ENCODE data around the gene ELOB.

The ELOB gene

DNA sequence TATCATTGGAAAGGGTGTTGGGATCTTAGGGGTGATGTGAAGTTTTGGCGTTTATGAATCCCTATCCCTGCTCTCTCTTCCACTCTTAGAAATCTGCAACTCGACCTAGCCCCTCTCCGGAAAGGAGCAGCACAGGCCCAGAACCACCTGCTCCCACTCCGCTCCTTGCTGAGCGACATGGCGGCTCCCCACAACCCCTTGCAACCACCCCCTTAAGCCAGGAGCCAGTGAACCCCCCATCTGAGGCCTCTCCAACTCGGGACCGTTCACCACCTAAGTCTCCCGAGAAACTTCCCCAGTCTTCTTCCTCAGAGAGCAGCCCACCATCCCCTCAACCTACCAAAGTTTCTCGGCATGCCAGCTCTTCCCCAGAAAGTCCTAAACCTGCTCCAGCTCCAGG is 15.6 kb downstream of the ELOB start:
- DNase-seq (ENCODE audit: low spot score in 2 of 2) (no peak), ATAC-seq (ENCODE audit: low read depth) (no peak)
- Mint-ChIP-seq H3K4me1 (peaks cover 19% of the 10 kb centered on the region), H3K9me3 (no peaks in the 10 kb centered on the region), H3K36me3 (peaks cover 73% of the 10 kb centered on the region), H3K27ac (peak overlapping the region; percentile 73), H3K27me3 (no peaks in the 10 kb centered on the region), H3K4me3 (no peak overlapping the region)

GRCh38 chr16:2757344-2757743 is 19.7 kb downstream of the ELOB start:
- Mint-ChIP-seq H3K9me3 (no peaks in the 10 kb centered on the region), H3K4me3 (no peak overlapping the region), H3K27me3 (no peaks in the 10 kb centered on the region), H3K4me1 (peaks cover 46% of the 10 kb centered on the region), H3K27ac (peak overlapping the region; percentile 46), H3K36me3 (peaks cover 59% of the 10 kb centered on the region)
- DNase-seq (ENCODE audit: low spot score in 2 of 2) (no peak), ATAC-seq (ENCODE audit: low read depth) (no peak)

GRCh38 chr16:2756288-2757015 is 20.6 kb downstream of the ELOB start:
- Mint-ChIP-seq H3K4me1 (peaks cover 45% of the 10 kb centered on the region), H3K27ac (peak overlapping the region; percentile 97), H3K4me3 (no peak overlapping the region), H3K27me3 (no peaks in the 10 kb centered on the region), H3K9me3 (no peaks in the 10 kb centered on the region), H3K36me3 (peaks cover 52% of the 10 kb centered on the region)
- ATAC-seq (ENCODE audit: low read depth) (no peak), DNase-seq (ENCODE audit: low spot score in 2 of 2) (no peak)

- Mint-ChIP-seq H3K36me3 (peaks cover 43% of the 10 kb centered on the region), H3K27me3 (no peaks in the 10 kb centered on the region), H3K27ac (peak overlapping the region; percentile 97), H3K4me3 (peak overlapping the region; percentile 88), H3K9me3 (peaks cover 2% of the 10 kb centered on the region), H3K4me1 (peaks cover 47% of the 10 kb centered on the region)
- DNase-seq (ENCODE audit: low spot score in 2 of 2), result no peak
- no peak for ATAC-seq (ENCODE audit: low read depth)
Observed at GRCh38 chr16:2755158-2755557, 21.9 kb downstream of the ELOB start.

DNA sequence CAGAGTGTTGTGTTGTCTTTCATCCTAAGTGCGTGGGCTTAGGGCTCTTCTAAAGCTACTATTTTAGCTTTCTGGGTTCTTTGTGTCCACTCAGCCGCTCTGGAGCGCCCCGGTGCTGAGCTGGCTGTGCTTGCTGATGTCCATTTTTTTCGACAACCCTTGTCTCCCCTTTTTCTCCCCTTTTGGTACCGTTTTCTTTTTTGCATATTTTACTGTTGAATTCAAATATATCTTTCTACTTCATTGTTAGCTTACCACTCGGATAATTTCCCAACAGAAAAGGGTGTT is 23.4 kb downstream of the ELOB start:
- Mint-ChIP-seq H3K36me3 (peaks cover 33% of the 10 kb centered on the region), H3K27ac (peak overlapping the region; percentile 97), H3K27me3 (no peaks in the 10 kb centered on the region), H3K4me1 (peaks cover 45% of the 10 kb centered on the region), H3K4me3 (peak overlapping the region; percentile 88), H3K9me3 (peaks cover 2% of the 10 kb centered on the region)
- DNase-seq (ENCODE audit: low spot score in 2 of 2), result no peak
- ATAC-seq (ENCODE audit: low read depth), result no peak

GRCh38 chr16:2752850-2753732 is 24.0 kb downstream of the ELOB start:
- H3K36me3 Mint-ChIP-seq, result peaks cover 29% of the 10 kb centered on the region
- ATAC-seq (ENCODE audit: low read depth) (peak; percentile 28), DNase-seq (ENCODE audit: low spot score in 2 of 2) (no peak)
- H3K27me3 Mint-ChIP-seq, result no peaks in the 10 kb centered on the region
- peak overlapping the region; percentile 88 for H3K4me3 Mint-ChIP-seq
- peaks cover 2% of the 10 kb centered on the region for H3K9me3 Mint-ChIP-seq
- H3K4me1 Mint-ChIP-seq, result peaks cover 42% of the 10 kb centered on the region
- H3K27ac Mint-ChIP-seq, result peak overlapping the region; percentile 97

- H3K27ac Mint-ChIP-seq, result peak within 1 kb of the TSS; percentile 97
- peak within 1 kb of the TSS; percentile 88 for H3K4me3 Mint-ChIP-seq
- H3K4me1 Mint-ChIP-seq, result peaks cover 39% of the 10 kb centered on the region
- ATAC-seq (ENCODE audit: low read depth) (peak; percentile 83), DNase-seq (ENCODE audit: low spot score in 2 of 2) (peak; percentile 94 to 95)
- H3K36me3 Mint-ChIP-seq, result peaks cover 25% of the 10 kb centered on the region
- no peaks in the 10 kb centered on the region for H3K27me3 Mint-ChIP-seq
- H3K9me3 Mint-ChIP-seq, result peaks cover 2% of the 10 kb centered on the region
Observed at GRCh38 chr16:2752035-2752849, 24.8 kb downstream of the ELOB start, which contains the start of gene SRRM2. TSS of gene SRRM2 (plus strand) at chr16:2752638. CDS start at chr16:2756365, 3,727 bp downstream.

DNA sequence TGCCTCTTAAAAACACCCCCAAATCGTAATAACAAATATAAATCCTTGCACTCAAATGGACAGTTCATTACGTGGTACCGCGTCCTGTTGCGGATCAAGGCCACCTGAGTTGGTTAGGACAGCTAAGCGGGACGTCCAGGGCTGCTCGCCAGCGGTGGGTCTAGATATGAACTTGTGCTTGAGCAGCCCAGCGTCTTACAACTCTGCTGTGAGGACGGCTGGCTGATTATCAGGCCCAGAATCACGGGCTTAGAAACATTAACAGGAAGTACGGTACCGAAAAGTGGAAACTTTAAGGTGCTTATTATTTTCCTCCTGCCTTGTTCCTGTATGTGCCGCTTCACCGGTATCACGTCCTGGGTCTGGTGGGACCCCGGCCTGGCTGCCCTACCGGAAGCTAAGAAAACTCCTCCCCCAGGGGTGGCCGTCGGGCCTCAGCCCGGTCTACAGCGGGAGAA is 25.5 kb downstream of the ELOB start:
- Mint-ChIP-seq H3K27me3 (no peaks in the 10 kb centered on the region), H3K36me3 (peaks cover 20% of the 10 kb centered on the region), H3K4me1 (peaks cover 33% of the 10 kb centered on the region), H3K27ac (peak overlapping the region; percentile 97), H3K4me3 (peak overlapping the region; percentile 88), H3K9me3 (peaks cover 2% of the 10 kb centered on the region)
- ATAC-seq (ENCODE audit: low read depth) (no peak), DNase-seq (ENCODE audit: low spot score in 2 of 2) (no peak)

DNA sequence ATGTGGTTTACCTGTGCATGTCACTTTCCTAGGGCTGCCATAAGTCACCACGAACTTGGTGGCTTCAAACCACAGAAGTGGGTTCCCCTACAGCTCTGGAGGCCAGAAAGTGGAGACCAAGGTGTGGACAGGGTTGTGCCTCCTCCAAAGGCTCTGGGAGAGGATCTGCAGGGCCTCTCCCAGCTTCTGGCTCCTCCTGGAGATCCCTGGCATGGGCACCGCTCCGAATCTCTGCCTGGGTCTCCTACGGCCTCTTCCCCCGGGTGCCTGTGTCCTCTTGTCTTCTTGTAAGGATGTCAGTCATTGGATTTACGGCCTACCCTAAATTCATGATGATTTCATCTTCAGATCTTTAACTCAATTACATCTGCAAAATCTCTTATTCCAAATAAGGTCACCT is 27.1 kb downstream of the ELOB start:
- Mint-ChIP-seq H3K36me3 (peaks cover 12% of the 10 kb centered on the region), H3K9me3 (peaks cover 2% of the 10 kb centered on the region), H3K4me1 (peaks cover 18% of the 10 kb centered on the region), H3K27ac (peak overlapping the region; percentile 50), H3K27me3 (no peaks in the 10 kb centered on the region), H3K4me3 (no peak overlapping the region)
- DNase-seq (ENCODE audit: low spot score in 2 of 2) (no peak), ATAC-seq (ENCODE audit: low read depth) (no peak)

GRCh38 chr16:2749476-2749875 is 27.6 kb downstream of the ELOB start:
- Mint-ChIP-seq H3K4me3 (no peak overlapping the region), H3K27ac (no peak overlapping the region), H3K4me1 (peaks cover 14% of the 10 kb centered on the region)

DNA sequence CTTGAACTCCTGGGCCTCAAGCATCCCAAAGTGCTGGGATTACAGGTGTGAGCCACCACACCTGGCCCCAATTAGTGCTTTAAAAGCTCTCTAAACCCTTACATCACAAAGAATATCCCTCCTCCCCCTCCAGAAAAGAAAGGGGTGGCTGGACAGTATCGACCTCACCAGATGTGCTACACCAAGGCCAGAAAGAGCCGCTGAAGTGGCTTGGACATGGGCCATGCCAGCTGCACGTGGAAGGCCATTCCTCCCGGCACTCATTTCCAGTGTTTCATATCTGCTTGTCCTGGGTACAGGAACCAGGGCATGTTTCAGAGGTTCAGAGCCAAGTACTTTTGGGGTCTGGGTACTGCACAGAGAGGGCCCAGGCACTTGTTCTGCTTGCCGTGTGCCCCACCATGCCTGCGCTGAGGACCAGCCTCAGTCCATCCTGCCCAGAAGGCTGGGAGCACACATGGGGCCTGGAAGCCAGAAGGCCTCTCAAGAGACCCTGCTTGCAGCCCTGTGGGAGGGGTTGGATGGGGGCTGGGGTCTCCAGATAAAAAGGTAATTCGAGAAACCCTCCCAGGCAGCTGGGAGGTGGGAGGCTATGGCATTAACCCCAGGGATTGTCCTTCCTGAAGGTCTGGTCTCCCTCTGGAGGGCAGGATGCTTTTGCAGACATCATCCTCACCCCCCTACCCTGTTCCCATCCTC is 28.2 kb downstream of the ELOB start:
- DNase-seq (ENCODE audit: low spot score in 2 of 2), result no peak

More at GRCh38 chr16:2749476-2749875, 27.6 kb downstream of the ELOB start:
- no peak for ATAC-seq (ENCODE audit: low read depth)
- DNase-seq (ENCODE audit: low spot score in 2 of 2), result no peak
- Mint-ChIP-seq H3K27me3 (no peaks in the 10 kb centered on the region), H3K9me3 (peaks cover 2% of the 10 kb centered on the region), H3K36me3 (peaks cover 11% of the 10 kb centered on the region)

GRCh38 chr16:2745961-2746360 is 31.1 kb downstream of the ELOB start:
- Mint-ChIP-seq H3K27me3 (no peaks in the 10 kb centered on the region), H3K4me3 (no peak overlapping the region), H3K36me3 (peaks cover 2% of the 10 kb centered on the region), H3K4me1 (no peaks in the 10 kb centered on the region), H3K27ac (no peak overlapping the region), H3K9me3 (no peaks in the 10 kb centered on the region)
- no peak for DNase-seq (ENCODE audit: low spot score in 2 of 2)
- no peak for ATAC-seq (ENCODE audit: low read depth)

More for the DNA sequence above, 28.2 kb downstream of the ELOB start:
- Mint-ChIP-seq H3K4me3 (no peak overlapping the region), H3K4me1 (peaks cover 9% of the 10 kb centered on the region), H3K27me3 (no peaks in the 10 kb centered on the region), H3K9me3 (peaks cover 2% of the 10 kb centered on the region), H3K27ac (no peak overlapping the region), H3K36me3 (peaks cover 6% of the 10 kb centered on the region)
- ATAC-seq (ENCODE audit: low read depth), result no peak

- no peak for ATAC-seq (ENCODE audit: low read depth)
- peaks cover 2% of the 10 kb centered on the region for H3K36me3 Mint-ChIP-seq
- DNase-seq (ENCODE audit: low spot score in 2 of 2), result no peak
- H3K4me1 Mint-ChIP-seq, result no peaks in the 10 kb centered on the region
- H3K27me3 Mint-ChIP-seq, result peaks cover 3% of the 10 kb centered on the region
- no peak overlapping the region for H3K27ac Mint-ChIP-seq
- no peak overlapping the region for H3K4me3 Mint-ChIP-seq
- no peaks in the 10 kb centered on the region for H3K9me3 Mint-ChIP-seq
Observed at GRCh38 chr16:2745116-2745890, 31.8 kb downstream of the ELOB start.

All from memory B cell (primary cell).